Measurements from ENCODE around the gene FOXE3.

DNA sequence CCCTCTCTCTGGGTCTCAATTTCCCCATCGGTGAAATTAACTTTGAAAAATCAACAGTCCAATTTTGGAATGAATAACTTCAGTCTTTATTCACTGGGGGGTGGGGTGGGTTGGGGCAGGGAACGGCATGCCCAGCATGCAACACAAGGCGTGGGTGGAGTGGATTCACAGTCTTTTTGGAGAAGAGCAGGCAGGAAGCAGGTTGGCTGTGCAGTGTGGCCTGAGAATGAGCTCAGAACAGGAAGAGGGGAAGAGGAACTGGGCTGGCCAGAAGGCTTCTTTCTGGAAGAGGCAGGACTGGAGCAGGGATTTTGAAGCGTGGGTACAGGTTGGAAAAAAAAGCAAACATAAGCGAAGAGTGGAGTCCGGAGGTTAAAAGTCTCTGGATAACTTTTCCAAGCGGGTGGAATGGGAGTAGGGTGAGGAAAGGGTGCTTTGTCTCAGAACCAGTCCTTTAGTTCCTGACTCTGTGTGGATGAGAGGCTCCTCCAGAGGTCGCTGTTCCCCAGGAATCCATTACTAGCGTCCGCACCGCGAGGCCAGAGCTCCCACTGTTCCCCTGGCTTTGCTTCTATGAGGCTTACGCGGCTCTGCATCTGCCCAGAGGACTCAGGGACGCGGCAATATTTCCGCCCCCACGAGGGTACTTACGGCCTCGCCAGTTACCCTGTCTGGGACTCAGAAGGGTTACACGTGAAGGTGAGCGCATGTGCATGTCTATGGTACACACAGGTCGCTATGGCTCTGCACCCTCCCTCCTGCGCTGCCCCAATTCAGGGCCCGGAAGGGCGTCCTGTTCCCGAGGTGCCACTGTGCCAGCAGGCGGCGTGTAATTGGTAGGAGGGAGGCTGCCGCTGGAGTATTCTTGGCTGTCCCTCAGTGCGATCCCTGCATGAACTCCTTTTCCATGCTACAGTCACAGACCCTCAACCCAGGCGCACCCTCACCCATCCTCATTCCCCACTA is 16.3 kb downstream of the FOXE3 start:
- no peak for TF ChIP-seq POLR2A (IDR thresholded peaks at IDR 0.05)
- TF ChIP-seq, protein P1, sequence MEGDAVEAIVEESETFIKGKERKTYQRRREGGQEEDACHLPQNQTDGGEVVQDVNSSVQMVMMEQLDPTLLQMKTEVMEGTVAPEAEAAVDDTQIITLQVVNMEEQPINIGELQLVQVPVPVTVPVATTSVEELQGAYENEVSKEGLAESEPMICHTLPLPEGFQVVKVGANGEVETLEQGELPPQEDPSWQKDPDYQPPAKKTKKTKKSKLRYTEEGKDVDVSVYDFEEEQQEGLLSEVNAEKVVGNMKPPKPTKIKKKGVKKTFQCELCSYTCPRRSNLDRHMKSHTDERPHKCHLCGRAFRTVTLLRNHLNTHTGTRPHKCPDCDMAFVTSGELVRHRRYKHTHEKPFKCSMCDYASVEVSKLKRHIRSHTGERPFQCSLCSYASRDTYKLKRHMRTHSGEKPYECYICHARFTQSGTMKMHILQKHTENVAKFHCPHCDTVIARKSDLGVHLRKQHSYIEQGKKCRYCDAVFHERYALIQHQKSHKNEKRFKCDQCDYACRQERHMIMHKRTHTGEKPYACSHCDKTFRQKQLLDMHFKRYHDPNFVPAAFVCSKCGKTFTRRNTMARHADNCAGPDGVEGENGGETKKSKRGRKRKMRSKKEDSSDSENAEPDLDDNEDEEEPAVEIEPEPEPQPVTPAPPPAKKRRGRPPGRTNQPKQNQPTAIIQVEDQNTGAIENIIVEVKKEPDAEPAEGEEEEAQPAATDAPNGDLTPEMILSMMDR (IDR thresholded peaks at IDR 0.05), result peak in 3 of 4 experiments; percentile 43 to 64 (median 58)
- TF ChIP-seq EP300 (IDR thresholded peaks at IDR 0.05), result no peak
